IMR-90 (cell line): ENCODE measurements around the gene EIF4G3. TPM values are rescaled to one million over a fixed set of nuclear protein-coding genes. Genes with fewer than 3 reads are reported as not detected.
"Not testable (repeated sequence)": the region's sequence is repeated elsewhere in the genome, so short reads cannot be mapped to it uniquely, and the experiment has no call there.

ENCODE experiments used
- ATAC-seq: fragments of 200-7000 bp; cut with Tn5 transposase; 2 replicates; pipeline ENCODE4 v1.9.1; 2020; ENCODE audit warnings: low read depth, mild to moderate bottlenecking, moderate library complexity
- BruUV-seq: library from RNA; stranded (reverse); fragments of 400-500 nt; replicated peaks from 2 replicates; lab custom pipeline; 2021; lab: Mats Ljungman, UMichigan
- CTCF ChIA-PET: fragments of 300-600 bp; formaldehyde crosslinking; extraction: SDS; loops from one replicate; lab custom pipeline; 2021; ENCODE audit warnings: antibody characterized with exemption; lab: Yijun Ruan, JAX
- POLR2A ChIA-PET: fragments of 300-600 bp; sonication (Branson Sonifier 250); formaldehyde crosslinking; loops from one replicate; lab custom pipeline; 2022; ENCODE audit warnings: antibody characterized with exemption; ENCODE audit not compliant: unreplicated experiment; lab: Charles Lee
- DNase-seq: peaks from one replicate; pipeline ENCODE4 v3.0.0; 2013
- H2AFZ ChIP-seq: replicated peaks from 2 replicates; pipeline ENCODE3; 2013; ENCODE audit warnings: low read length, mild to moderate bottlenecking; ENCODE audit not compliant: poor library complexity
- H2AK5ac ChIP-seq: 2 replicates; pipeline ENCODE4 v1.6.1; 2013; ENCODE audit warnings: low read depth, low read length, inconsistent platforms
- H2AK9ac ChIP-seq: replicated peaks from 2 replicates; pipeline ENCODE3; 2013; ENCODE audit warnings: mild to moderate bottlenecking, low read depth, low read length, moderate library complexity; ENCODE audit not compliant: poor library complexity
- H2BK120ac ChIP-seq: 2 replicates; pipeline ENCODE4 v1.6.1; 2013; ENCODE audit warnings: low read depth, low read length, inconsistent platforms
- H2BK15ac ChIP-seq: 3 replicates; pipeline ENCODE4 v1.6.1; 2013; ENCODE audit warnings: low read depth, low read length, inconsistent platforms
- H2BK20ac ChIP-seq: 2 replicates; pipeline ENCODE4 v1.6.1; 2013; ENCODE audit warnings: low read depth, mild to moderate bottlenecking, inconsistent platforms, low read length, moderate library complexity
- H2BK5ac ChIP-seq: 2 replicates; pipeline ENCODE4 v1.6.1; 2013; ENCODE audit warnings: mild to moderate bottlenecking, low read depth, low read length, inconsistent platforms; ENCODE audit not compliant: poor library complexity, severe bottlenecking
- H3K14ac ChIP-seq: replicated peaks from 2 replicates; pipeline ENCODE4 v1.6.1; 2013; ENCODE audit warnings: low read depth, low read length, inconsistent platforms
- H3K18ac ChIP-seq: 2 replicates; pipeline ENCODE4 v1.6.1; 2013; ENCODE audit warnings: low read depth, low read length, control low read depth
- H3K23ac ChIP-seq: 2 replicates; pipeline ENCODE4 v1.6.1; 2013; ENCODE audit warnings: low read depth, low read length, inconsistent platforms
- H3K27ac ChIP-seq: 2 replicates; pipeline ENCODE4 v1.5.1; 2013; ENCODE audit warnings: mild to moderate bottlenecking, control low read depth, low read length; ENCODE audit not compliant: insufficient read depth
- H3K27me3 ChIP-seq: 2 replicates; pipeline ENCODE4 v1.6.1; 2013; ENCODE audit warnings: low read length; ENCODE audit not compliant: control insufficient read depth, insufficient read depth
- H3K36me3 ChIP-seq: 2 replicates; pipeline ENCODE4 v1.6.1; 2013; ENCODE audit warnings: low read length, mixed read lengths; ENCODE audit not compliant: control insufficient read depth, insufficient read depth
- H3K4ac ChIP-seq: 2 replicates; pipeline ENCODE4 v1.6.1; 2013; ENCODE audit warnings: low read depth, low read length, inconsistent platforms
- H3K4me1 ChIP-seq: 2 replicates; pipeline ENCODE4 v1.6.1; 2013; ENCODE audit warnings: low read length, mixed read lengths; ENCODE audit not compliant: control insufficient read depth, insufficient read depth
- H3K4me2 ChIP-seq: 2 replicates; pipeline ENCODE4 v1.6.1; 2013; ENCODE audit warnings: low read depth, mild to moderate bottlenecking, control low read depth, low read length, moderate library complexity
- H3K4me3 ChIP-seq: 2 replicates; pipeline ENCODE4 v1.5.1; 2013; ENCODE audit warnings: low read depth, mild to moderate bottlenecking, control low read depth, low read length, moderate library complexity; ENCODE audit not compliant: insufficient read depth
- H3K56ac ChIP-seq: 2 replicates; pipeline ENCODE4 v1.6.1; 2013; ENCODE audit warnings: low read length, inconsistent platforms; ENCODE audit not compliant: insufficient read depth; ENCODE audit errors: extremely low read depth
- H3K79me1 ChIP-seq, 2 experiments: 2 replicates each; pipeline ENCODE4 v1.6.1; 2013; ENCODE audit warnings: low read length in 2 of 2, inconsistent platforms in 1 of 2, low read depth in 1 of 2
- H3K9ac ChIP-seq: 2 replicates; pipeline ENCODE4 v1.6.1; 2013; ENCODE audit warnings: low read depth, low read length, control low read depth
- H3K9me1 ChIP-seq: 2 replicates; pipeline ENCODE4 v1.6.1; 2013; ENCODE audit warnings: low read length, inconsistent platforms; ENCODE audit not compliant: insufficient read depth
- H3K9me3 ChIP-seq: 2 replicates; pipeline ENCODE4 v1.6.1; 2013; ENCODE audit warnings: low read length; ENCODE audit not compliant: control insufficient read depth, insufficient read depth
- H4K20me1 ChIP-seq: 2 replicates; pipeline ENCODE4 v1.6.1; 2013; ENCODE audit warnings: low read length, inconsistent platforms; ENCODE audit not compliant: insufficient read depth
- H4K5ac ChIP-seq: 2 replicates; pipeline ENCODE4 v1.6.1; 2013; ENCODE audit warnings: mild to moderate bottlenecking, low read depth, low read length, control low read depth
- H4K8ac ChIP-seq, 2 experiments: 2 replicates each; pipeline ENCODE4 v1.6.1; 2013; ENCODE audit warnings: low read depth in 2 of 2, low read length in 2 of 2, control low read depth in 1 of 2, inconsistent platforms in 1 of 2
- H4K91ac ChIP-seq: 2 replicates; pipeline ENCODE4 v1.6.1; 2013; ENCODE audit warnings: low read depth, low read length, inconsistent platforms; ENCODE audit not compliant: insufficient read depth
- BHLHE40 ChIP-seq: fragments of 150-350 bp; IDR thresholded peaks from 2 replicates; pipeline ENCODE4 v1.6.1; 2016; ENCODE audit warnings: mild to moderate bottlenecking, low read depth, low read length
- CEBPB ChIP-seq: IDR thresholded peaks from 2 replicates; pipeline ENCODE4 v1.6.1; 2012; ENCODE audit warnings: low read depth, low read length, improper control_type of control experiment
- FOS ChIP-seq: fragments of 150-350 bp; IDR thresholded peaks from 2 replicates; pipeline ENCODE4 v1.6.1; 2016; ENCODE audit warnings: low read depth, low read length
- WGBS, 2 experiments: methylation state at CpG; one replicate each; pipeline versions ENCODE4 v1.1.5 to v1.1.7; 2013; ENCODE audit warnings: missing lambda C conversion rate in 2 of 2; ENCODE audit not compliant: insufficient read length in 1 of 2; ENCODE audit errors: extremely low coverage in 2 of 2; 5-methylcytosine and 5-hydroxymethylcytosine counted together
- dilution Hi-C: fragments of 300-500 bp; cut with HindIII; formaldehyde crosslinking; loops from one replicate; pipeline ENCODE4 v1.14.3; 2018; ENCODE audit warnings: low sequenced_read_pairs; ENCODE audit not compliant: unreplicated experiment
- in situ Hi-C: fragments of 300-500 bp; cut with MboI; formaldehyde crosslinking; loops from 3 replicates; pipeline ENCODE4 v1.14.3; 2019; ENCODE audit warnings: low sequenced_read_pairs, inconsistent platforms, mixed read lengths
- intact Hi-C: fragments of 100-400 bp; cut with micrococcal nuclease; formaldehyde crosslinking; loops from 2 replicates; pipeline ENCODE4 v1.10.0; 2022
- polyA plus RNA-seq, 3 experiments: library from polyadenylated mRNA; depleted of rRNA; stranded (reverse); fragments of >200 nt; gene quantifications; 2 replicates each; pipeline ENCODE4 v1.2.3, GENCODE V29; 2012; ENCODE audit warnings: low replicate concordance in 1 of 3
- total RNA-seq: library from RNA; depleted of rRNA; stranded (reverse); fragments of >200 nt; gene quantifications from 2 replicates; pipeline ENCODE4 v1.2.3, GENCODE V29; 2012

Gene EIF4G3
- total and polyA plus RNA-seq, 2 of the 4 experiments (the other 2 are of a cell fraction) = 25.8 to 49.2 TPM

DNA sequence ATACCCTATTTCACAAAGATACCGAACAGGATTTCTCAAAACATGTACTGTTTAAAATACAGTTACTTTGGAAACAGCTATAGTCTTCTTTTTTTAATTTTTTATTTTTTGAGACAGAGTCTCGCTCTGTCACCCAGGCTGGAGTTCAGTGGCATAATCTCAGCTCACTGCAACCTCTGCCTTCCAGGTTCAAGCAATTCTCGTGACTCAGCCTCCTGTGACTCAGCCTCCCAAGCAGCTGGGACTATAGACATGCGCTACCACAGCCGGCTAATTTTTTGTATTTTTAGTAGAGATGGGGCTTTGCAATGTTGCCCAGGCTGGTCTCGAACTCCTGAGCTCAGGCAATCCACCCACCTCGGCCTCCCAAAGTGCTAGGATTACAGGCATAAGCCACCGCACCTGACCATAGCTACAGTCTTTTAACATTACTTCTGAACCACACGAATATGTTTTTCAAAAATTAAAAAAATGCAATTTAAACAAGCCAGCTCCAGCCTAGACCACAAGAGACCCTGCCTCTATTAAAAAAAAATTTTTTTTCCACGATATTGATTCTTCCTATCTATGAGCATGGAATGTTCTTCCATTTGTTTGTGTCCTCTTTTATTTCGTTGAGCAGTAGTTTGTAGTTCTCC is 85.5 kb downstream of the EIF4G3 start:
- H2BK20ac ChIP-seq, H4K20me1 ChIP-seq, H3K9me1 ChIP-seq, H3K23ac ChIP-seq, BruUV-seq, H4K91ac ChIP-seq, H2AK9ac ChIP-seq, H3K4me3 ChIP-seq, intact Hi-C loops, dilution Hi-C loops, H3K9ac ChIP-seq, H4K5ac ChIP-seq, H3K36me3 ChIP-seq, POLR2A ChIA-PET, in situ Hi-C loops, H3K27me3 ChIP-seq, H3K9me3 ChIP-seq, H3K56ac ChIP-seq, H3K18ac ChIP-seq, H2AFZ ChIP-seq, H3K4me1 ChIP-seq, H2BK15ac ChIP-seq: not testable (repeated sequence)
- peak; percentile 97 for ATAC-seq
- Histone ChIP-seq H2AK5ac (peak overlapping the region; percentile 64; the same call in 1 of the 2 replicates), H3K4ac (peak overlapping the region; percentile 82; the same call in 1 of the 2 replicates), H2BK5ac (peak overlapping the region; percentile 82), H3K79me1 (peaks cover 18 to 45% of the 10 kb centered on the region in 2 experiments), H4K8ac (peak overlapping the region in 1 of 2 experiments; percentile 87; a peak in 2 of 4 replicates), H2BK120ac (0 out of 2 replicates have a peak overlapping the region, but pooled peaks have one; percentile 49), H3K4me2 (peak overlapping the region; percentile 4; the same call in 1 of the 2 replicates), H3K27ac (peak overlapping the region; percentile 57; the same call in 1 of the 2 replicates), H3K14ac (peak overlapping the region; percentile 60)
- TF ChIP-seq BHLHE40 (0 out of 2 replicates have a peak, but pooled peaks have one; percentile 13), FOS (peak; percentile 77), CEBPB (peak; percentile 2; the same call in 1 of the 2 replicates)
- CTCF ChIA-PET = interaction anchor here (0.7 kb wide), 1 partner anchor 33 kb away, joined by 3 read pairs; no protein-coding TSS in a partner anchor
- WGBS, 2 experiments = 39% methylated on average over 4 of the region's 11 CpGs; no CpG with 5 or more reads in 1 of the 2 experiments
- DNase-seq = peak; percentile 91
